Measurements from ENCODE around the gene ZAR1L.

DNA sequence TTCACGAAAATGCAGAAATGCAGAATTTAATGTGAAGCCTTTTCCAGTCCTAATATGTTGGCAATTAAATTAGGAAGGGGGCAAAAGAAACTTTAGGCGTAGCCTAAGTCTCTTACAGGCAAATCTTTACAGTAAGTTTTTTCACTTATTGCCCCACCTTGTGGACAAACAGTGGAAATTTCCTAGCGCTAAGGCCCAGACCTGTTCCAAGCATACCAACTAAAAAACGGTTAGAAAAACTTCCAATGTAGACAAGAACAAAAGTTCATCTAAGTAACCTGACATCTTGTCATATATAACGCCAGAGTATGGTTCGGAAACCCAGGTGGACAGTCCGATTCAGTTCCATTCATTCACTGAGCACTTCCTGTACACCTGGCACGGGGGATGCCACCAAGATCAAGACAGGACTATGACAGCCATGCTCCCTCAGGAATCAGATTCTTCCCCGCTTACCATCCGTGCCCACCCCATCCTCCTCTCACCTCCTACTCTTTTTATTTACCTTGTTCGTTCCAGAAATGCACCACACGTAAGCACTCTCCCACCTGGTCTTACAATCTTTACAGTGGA is 4.9 kb downstream of the ZAR1L start:
- TF ChIP-seq, protein P1, sequence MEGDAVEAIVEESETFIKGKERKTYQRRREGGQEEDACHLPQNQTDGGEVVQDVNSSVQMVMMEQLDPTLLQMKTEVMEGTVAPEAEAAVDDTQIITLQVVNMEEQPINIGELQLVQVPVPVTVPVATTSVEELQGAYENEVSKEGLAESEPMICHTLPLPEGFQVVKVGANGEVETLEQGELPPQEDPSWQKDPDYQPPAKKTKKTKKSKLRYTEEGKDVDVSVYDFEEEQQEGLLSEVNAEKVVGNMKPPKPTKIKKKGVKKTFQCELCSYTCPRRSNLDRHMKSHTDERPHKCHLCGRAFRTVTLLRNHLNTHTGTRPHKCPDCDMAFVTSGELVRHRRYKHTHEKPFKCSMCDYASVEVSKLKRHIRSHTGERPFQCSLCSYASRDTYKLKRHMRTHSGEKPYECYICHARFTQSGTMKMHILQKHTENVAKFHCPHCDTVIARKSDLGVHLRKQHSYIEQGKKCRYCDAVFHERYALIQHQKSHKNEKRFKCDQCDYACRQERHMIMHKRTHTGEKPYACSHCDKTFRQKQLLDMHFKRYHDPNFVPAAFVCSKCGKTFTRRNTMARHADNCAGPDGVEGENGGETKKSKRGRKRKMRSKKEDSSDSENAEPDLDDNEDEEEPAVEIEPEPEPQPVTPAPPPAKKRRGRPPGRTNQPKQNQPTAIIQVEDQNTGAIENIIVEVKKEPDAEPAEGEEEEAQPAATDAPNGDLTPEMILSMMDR (conservative IDR thresholded peaks at IDR 0.05; ENCODE audit: low read depth, low read length): peak; percentile 76
- no peak for TF ChIP-seq EZH2 (IDR thresholded peaks at IDR 0.05; ENCODE audit: low read length, unreplicated experiment)
- no peak for TF ChIP-seq EZH2phosphoT487 (IDR thresholded peaks at IDR 0.05; ENCODE audit: borderline replicate concordance, low read length)

All from PC-3 (cell line).